HL-60/S4 treated with phorbol 12-myristate 13-acetate at 8.2 ng/mL for 4 days and 3 days (cell line): ENCODE data around the gene RHOT1.
"Not testable (repeated sequence)": the region's sequence is repeated elsewhere in the genome, so short reads cannot be mapped to it uniquely, and the experiment has no call there.

ENCODE experiments used
- in situ Hi-C: fragments of 300-500 bp; cut with MboI; formaldehyde crosslinking; loops from 2 replicates; pipeline ENCODE4 v1.15.0; 2022; ENCODE audit warnings: low sequenced_read_pairs

The RHOT1 gene

DNA sequence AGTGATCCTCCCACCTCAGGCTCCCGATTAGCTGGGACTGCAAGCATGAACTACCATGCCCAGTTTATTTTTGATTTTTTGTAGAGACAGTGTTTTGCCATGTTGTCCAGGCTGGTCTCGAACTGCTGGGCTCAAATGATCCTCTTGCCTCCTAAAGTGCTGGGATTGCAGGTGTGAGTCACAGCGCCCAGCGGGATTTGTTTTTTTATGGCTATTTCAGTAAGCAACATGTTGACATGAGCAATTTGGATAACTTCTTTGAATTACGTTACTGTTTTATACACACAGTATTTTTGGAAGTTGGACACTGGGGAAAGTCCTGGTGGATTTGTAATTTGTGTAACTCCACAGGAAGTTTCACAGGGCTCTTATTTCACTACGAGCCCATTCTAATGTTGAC, 18.5 kb upstream of the RHOT1 start:
- in situ Hi-C loops, result no loop called here

DNA sequence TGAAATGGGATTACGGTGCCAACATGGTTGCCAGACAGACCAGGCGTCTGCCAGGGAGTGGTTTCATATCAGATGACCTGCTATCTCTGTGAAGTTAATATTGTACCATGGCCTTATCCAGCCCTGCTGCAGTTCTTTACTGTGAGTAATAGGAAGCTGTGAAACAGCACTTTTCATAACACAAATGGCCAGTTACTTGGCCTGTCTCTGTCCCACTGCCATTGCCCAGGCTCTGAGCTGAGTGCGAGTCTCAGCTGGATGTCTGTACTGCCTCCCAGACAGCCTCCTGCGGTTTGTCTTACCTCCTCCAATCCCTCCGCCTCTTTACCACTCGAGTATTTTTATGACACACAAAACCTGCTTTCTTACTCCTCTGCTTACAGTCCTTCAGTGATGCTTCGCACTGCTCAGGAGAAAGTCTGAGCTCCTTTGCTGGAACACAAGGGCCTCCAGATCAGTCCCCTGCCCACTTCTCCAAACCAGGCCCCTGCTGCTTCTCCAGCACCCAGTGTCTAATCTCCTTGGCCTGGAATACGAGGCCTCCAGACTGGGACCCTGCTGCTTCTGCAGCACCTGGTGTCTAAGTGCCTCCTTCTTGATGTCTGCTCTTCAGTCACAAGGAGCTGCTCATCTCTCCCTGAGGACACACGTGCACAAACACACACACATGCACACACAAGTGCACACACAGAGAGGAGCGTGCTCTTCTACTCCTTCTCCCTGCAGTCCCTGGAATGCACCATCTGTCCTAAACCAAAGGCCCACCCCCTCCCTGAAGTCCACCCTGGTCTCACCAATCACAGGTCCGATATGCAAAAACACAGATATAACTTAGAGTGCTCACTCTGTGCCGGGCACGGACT, 17.1 kb upstream of the RHOT1 start:
- in situ Hi-C loops, result no loop called here

- in situ Hi-C loops, result no loop called here
Measured at GRCh38 chr17:32125848-32126153, 16.5 kb upstream of the RHOT1 start.

DNA sequence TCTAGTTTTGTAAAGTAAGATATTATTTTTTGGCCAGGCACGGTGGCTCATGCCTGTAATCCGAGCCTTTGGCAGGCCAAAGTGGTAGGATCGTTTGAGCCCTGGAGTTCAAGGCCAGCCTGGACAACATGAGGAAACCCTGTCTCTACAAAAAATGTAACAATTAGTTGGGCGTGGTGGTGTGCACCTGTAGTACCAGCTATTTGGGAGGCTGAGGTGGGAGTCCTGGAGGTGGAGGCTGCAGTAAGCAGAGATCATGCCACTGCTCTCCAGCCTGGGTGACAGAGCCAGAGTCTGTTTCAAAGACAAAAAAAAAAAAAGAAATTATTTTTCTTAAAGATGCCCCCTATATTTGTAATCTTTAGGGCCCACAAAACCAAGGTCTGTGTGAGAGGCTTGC, 16.0 kb upstream of the RHOT1 start:
- in situ Hi-C loops, result no loop called here

DNA sequence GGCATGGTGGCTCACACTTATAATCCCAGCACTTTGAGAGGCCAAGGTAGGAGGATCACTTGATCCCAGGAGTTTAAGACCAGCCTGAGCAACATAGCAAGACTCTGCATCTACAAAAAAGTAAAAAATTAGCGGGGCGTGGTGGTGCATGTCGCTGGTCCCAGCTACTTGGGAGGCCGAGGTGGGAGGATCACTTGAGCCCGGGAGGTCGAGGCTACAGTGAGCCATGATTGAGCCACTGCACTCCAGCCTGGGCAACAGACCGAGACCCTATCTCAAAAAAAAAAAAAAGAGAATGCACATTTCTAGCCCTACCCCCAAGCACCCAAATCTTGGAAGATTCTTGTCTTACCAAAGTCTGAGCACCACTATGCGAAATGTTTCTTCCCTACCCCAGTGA, 15.6 kb upstream of the RHOT1 start:
- in situ Hi-C loops, result no loop called here

DNA sequence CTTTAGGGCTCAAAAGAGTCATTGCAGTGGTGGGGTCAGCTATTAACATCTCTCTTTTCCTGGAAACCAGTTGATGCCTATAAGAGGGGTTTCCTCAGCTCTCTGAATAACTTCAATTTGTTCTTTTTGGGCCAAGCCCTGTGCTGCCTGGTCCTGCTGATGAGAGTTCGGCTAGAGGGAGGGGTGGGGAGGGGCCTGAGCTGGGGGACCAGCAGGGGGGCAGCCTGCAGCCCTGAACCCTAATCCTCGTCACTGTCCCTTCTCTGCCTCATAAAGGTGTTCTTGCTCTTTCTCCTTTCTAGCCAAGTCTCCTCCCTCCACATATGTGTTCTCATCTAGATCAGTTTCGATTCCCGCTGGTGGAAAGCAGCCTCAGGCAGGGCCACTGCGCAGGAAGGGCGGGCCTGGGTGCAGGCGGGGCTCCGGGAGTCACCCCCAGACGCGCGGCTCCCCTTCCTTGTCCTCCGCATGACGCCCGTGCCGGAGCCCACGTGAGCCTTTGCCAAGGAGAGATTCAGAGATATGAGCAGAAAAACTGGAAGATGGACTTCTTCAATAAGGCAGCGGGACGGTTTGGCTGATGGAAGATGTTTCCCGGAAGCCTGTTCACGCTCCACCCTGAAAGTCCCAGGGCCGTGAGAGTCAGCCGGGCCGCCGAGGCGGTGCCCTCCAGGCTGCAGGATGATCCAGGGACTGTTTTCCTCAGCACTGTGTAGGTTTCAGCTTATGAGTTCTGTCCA, 15.0 kb upstream of the RHOT1 start:
- in situ Hi-C loops, result no loop called here

DNA sequence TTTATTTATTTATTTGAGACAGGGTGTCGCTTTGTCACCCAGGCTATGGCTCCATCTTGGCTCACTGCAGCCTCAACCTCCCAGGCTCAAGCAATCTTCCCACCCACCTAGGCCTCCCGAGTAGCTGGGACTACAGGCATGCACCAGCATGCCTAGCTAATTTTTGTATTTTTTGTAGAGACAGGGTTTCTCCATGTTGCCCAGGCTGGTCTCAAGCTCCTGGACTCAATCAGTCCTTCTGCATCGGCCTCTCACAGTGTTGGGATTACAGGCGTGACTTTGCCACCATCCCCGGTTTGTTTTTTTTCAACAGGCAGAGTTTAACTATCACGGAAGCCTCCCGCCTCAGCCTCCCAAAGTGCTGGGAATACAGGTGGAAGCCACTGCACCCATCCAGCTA, 13.8 kb upstream of the RHOT1 start:
- in situ Hi-C loops, result not testable (repeated sequence)

DNA sequence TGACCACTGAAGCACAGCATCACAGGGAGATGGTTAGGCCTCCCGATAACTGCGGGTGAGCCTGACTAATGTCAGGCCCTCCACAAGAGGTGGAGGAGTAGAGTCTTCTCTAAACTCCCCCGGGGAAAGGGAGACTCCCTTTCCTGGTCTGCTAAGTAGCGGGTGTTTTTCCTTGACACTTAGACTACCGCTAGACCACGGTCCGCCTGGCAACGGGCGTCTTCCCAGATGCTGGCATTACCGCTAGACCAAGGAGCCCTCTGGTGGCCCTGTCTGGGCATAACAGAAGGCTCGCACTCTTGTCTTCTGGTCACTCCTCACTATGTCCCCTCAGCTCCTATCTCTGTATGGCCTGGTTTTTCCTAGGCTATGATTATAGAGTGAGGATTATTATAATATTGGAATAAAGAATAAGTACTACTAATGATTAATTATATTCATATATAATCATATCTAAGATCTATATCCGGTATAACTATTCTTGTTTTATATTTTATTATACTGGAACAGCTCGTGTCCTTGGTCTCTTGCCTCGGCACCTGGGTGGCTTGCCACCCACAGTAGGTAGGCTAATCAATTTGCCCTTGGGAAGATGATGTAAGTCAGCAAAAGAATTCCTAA, 6.7 kb upstream of the RHOT1 start:
- in situ Hi-C loops, result not testable (repeated sequence)

- in situ Hi-C loops, result no loop called here
Measured at GRCh38 chr17:32136856-32137255, 5.4 kb upstream of the RHOT1 start.

GRCh38 chr17:32139504-32139903, 2.8 kb upstream of the RHOT1 start:
- in situ Hi-C loops, result not testable (repeated sequence)

DNA sequence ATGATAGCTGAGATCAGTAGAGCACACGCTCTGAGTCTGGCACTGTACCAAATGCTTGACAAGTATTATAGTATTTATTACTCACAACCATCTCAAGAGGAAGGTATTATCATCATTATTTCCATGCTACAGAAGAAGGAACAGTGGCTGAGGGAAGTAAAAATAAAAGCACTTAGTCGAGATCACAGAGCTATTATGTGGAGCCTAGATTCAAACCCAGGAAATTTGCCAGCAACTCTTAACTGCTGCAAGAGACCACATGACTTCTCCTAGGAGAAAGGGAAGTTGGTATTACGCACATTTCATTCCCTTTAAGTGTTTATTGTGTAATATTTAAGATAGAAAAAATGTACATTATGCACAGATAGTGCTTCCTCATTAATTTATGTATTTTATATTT, 1.0 kb upstream of the RHOT1 start:
- in situ Hi-C loops, result no loop called here

DNA sequence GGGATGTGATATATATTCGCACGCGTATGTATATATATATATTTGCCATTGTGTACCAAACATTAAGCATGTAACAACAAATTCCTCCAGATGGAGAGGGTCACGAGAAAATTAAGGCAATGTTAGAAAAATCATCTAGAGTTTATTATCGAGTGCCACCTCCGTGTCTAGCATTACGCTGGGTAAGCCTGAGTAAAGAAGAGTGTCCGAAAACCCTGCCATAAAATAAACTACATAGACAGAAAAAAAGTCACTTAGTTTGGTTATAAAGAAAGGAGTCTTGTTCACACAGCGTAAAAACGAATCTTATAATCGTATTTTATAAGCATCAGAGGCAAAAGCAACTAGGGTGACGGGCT, 644 bp upstream of the RHOT1 start:
- in situ Hi-C loops, result no loop called here

GRCh38 chr17:32142857-32143526, 690 bp downstream of the RHOT1 start:
- in situ Hi-C loops, result no loop called here

- in situ Hi-C loops, result no loop called here
Measured at GRCh38 chr17:32143527-32143870, 1.2 kb downstream of the RHOT1 start.

GRCh38 chr17:32144442-32144841, 2.1 kb downstream of the RHOT1 start:
- in situ Hi-C loops, result not testable (repeated sequence)

DNA sequence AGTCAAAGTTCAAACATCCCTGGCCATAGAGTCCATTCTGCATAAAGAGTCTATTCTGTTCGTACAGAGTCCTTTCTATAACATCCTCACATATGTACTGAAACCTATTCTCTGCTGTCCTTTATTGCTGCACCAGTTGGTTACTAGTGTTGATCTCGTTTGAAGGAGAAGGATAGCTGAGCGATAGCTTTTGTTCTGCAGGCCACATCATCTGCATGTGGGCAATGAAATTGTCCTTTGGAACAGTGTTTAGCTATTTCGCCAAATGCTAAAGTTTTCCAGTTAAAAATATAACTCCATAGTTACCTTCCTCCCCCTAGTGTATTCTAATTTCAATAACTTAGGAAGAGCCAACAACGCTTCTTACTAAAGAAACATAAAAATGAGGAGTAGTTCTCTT, 6.0 kb downstream of the RHOT1 start:
- in situ Hi-C loops, result no loop called here

DNA sequence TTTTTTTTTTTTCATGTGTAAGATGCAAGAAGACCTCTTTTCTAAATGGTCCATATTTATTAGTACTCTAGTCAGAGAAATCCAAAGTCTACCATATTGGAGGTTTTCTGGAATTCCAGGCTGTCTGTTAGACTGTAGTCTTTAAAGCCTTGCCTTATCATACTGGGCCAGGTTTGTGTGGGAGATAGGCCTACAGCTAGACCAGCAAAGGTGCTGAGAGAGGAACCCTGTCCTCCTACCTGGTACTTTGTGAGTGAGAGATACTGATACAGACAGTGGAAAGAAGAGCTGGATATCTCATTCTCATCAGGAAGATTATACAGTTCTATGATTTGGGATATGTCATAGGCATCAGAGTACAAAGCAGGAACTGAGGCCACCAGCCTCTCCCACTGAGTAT, 8.1 kb downstream of the RHOT1 start:
- in situ Hi-C loops, result no loop called here

DNA sequence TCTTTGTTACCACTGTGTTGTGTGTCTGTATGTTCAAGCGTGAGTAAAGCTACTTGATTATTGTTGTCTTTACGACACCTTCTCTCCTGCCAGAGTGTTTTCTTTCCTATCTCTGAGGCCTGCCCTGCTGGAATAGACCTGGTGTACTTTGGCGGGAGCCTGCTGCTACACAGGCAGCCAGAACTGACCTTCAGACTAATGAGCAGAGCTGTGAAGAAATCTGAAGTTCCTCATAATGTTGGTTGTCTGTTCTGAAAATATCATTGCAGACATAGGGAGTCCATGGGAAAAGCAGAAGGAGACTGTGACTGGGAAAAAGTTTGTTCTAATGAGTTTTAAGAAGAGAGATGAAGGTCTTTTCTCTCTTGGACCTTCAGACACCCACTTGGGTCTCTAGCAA, 9.8 kb downstream of the RHOT1 start:
- in situ Hi-C loops, result no loop called here

- in situ Hi-C loops, result no loop called here
Measured at GRCh38 chr17:32155896-32156295, 13.6 kb downstream of the RHOT1 start.

- in situ Hi-C loops, result no loop called here
Measured at GRCh38 chr17:32156656-32157055, 14.4 kb downstream of the RHOT1 start.

DNA sequence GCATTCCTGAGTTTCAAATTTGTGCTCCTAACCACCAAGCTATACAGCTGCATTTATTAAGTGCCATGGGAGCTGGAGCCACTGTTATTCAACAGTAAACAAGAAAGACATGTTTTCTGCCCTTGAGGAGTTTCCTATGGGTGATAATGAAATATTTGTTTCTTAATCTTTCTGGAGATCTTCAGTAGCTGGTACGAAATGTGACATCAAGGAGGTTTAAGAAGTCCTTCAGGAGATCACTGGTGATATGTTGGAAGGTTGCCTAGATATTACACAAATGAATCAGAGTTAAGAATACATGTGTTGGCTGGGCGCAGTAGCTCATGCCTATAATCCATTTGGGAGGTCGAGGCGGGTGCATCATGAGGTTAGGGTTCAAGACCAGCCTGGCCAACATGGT, 14.9 kb downstream of the RHOT1 start:
- in situ Hi-C loops, result no loop called here
